HG03571 (cell line): Measurements from ENCODE around the gene HEXIM1.
A peak's percentile ranks its signal among the peaks of the same experiment; 100 is the strongest.

Source experiments
- ATAC-seq: cut with Tn5 transposase; IDR thresholded peaks from one replicate; pipeline ENCODE4 v1.9.1; 2021; ENCODE audit not compliant: unreplicated experiment

HEXIM1 gene

GRCh38 chr17:45145035-45145389, 3.3 kb upstream of the HEXIM1 start:
- ATAC-seq = no peak

GRCh38 chr17:45146166-45146565, 2.1 kb upstream of the HEXIM1 start:
- ATAC-seq = no peak

- ATAC-seq = no peak
Measured at GRCh38 chr17:45146592-45146889, 1.7 kb upstream of the HEXIM1 start.

- no peak for ATAC-seq
Measured at GRCh38 chr17:45146890-45147580, 1.2 kb upstream of the HEXIM1 start.

- ATAC-seq = no peak
Measured at GRCh38 chr17:45147581-45148182, 593 bp upstream of the HEXIM1 start.

GRCh38 chr17:45149037-45149668, 878 bp downstream of the HEXIM1 start:
- no peak for ATAC-seq

- no peak for ATAC-seq
Measured at GRCh38 chr17:45149669-45150664, 1.7 kb downstream of the HEXIM1 start.

GRCh38 chr17:45150911-45151809, 2.9 kb downstream of the HEXIM1 start:
- no peak for ATAC-seq

GRCh38 chr17:45155029-45155428, 6.8 kb downstream of the HEXIM1 start:
- no peak for ATAC-seq

GRCh38 chr17:45155483-45155882, 7.2 kb downstream of the HEXIM1 start:
- no peak for ATAC-seq

- ATAC-seq = no peak
Measured at GRCh38 chr17:45156242-45156641, 8.0 kb downstream of the HEXIM1 start.

GRCh38 chr17:45160447-45161287, 12.4 kb downstream of the HEXIM1 start:
- peak; percentile 8 for ATAC-seq

- peak; percentile 89 for ATAC-seq
Measured at GRCh38 chr17:45161288-45162024, 13.2 kb downstream of the HEXIM1 start, which contains the start of gene HEXIM2. TSS of gene HEXIM2 (plus strand) at chr17:45161875. CDS start at chr17:45162794, 919 bp downstream.

- peak; percentile 13 for ATAC-seq
Measured at GRCh38 chr17:45162025-45162687, 13.9 kb downstream of the HEXIM1 start.

- ATAC-seq = no peak
Measured at GRCh38 chr17:45164734-45165269, 16.5 kb downstream of the HEXIM1 start.

GRCh38 chr17:45168991-45169752, 20.9 kb downstream of the HEXIM1 start:
- no peak for ATAC-seq

- no peak for ATAC-seq
Measured at GRCh38 chr17:45170280-45170930, 22.1 kb downstream of the HEXIM1 start.
